H1 (cell line): Measurements from ENCODE around the gene MCUR1. TPM values are rescaled to one million over a fixed set of nuclear protein-coding genes. Genes with fewer than 3 reads are reported as not detected.
A peak's percentile ranks its signal among the peaks of the same experiment; 100 is the strongest.

ENCODE experiments used
- CTCF ChIA-PET: fragments of 300-600 bp; sonication (Branson Sonifier 250); formaldehyde crosslinking; loops from one replicate; lab custom pipeline; 2021; ENCODE audit not compliant: partially characterized antibody; lab: Charles Lee
- POLR2A ChIA-PET: fragments of 300-600 bp; sonication (Branson Sonifier 250); formaldehyde crosslinking; loops from one replicate; lab custom pipeline; 2021; ENCODE audit warnings: inconsistent platforms; ENCODE audit not compliant: partially characterized antibody; lab: Charles Lee
- DNase-seq, 2 experiments: peaks; one replicate each; pipeline versions ENCODE4 v3.0.0 to v3.0.0-alpha.2; 2010 to 2022; ENCODE audit warnings: low spot score in 2 of 2, low read depth in 1 of 2, mixed read lengths in 1 of 2
- FAIRE-seq: peaks from 2 replicates; lab custom pipeline; 2011; peaks lifted over from hg19 to GRCh38; lab: Jason Lieb, UNC
- H2AFZ ChIP-seq: 2 replicates; pipeline ENCODE4 v1.8.1; 2012; ENCODE audit warnings: low read length, inconsistent platforms
- H2AK5ac ChIP-seq: 2 replicates; pipeline ENCODE4 v1.6.1; 2013; ENCODE audit warnings: low read depth, low read length
- H2BK120ac ChIP-seq: replicated peaks from 2 replicates; pipeline ENCODE3; 2013; ENCODE audit warnings: low read depth, low read length, inconsistent platforms
- H2BK12ac ChIP-seq: 2 replicates; pipeline ENCODE4 v1.6.1; 2013; ENCODE audit warnings: low read depth, low read length
- H2BK15ac ChIP-seq: 2 replicates; pipeline ENCODE4 v1.6.1; 2013; ENCODE audit warnings: low read length
- H2BK20ac ChIP-seq: 2 replicates; pipeline ENCODE4 v1.6.1; 2013; ENCODE audit warnings: low read length
- H2BK5ac ChIP-seq: 2 replicates; pipeline ENCODE4 v1.6.1; 2013; ENCODE audit warnings: low read depth, low read length
- H3K14ac ChIP-seq: 2 replicates; pipeline ENCODE4 v1.6.1; 2013; ENCODE audit warnings: inconsistent platforms; ENCODE audit not compliant: insufficient read length
- H3K18ac ChIP-seq: 2 replicates; pipeline ENCODE4 v1.6.1; 2013; ENCODE audit warnings: low read length; ENCODE audit errors: extremely low read depth
- H3K23ac ChIP-seq: 2 replicates; pipeline ENCODE4 v1.6.1; 2013; ENCODE audit warnings: inconsistent platforms; ENCODE audit not compliant: insufficient read length
- H3K23me2 ChIP-seq: 2 replicates; pipeline ENCODE4 v1.6.1; 2013; ENCODE audit warnings: low read depth, low read length
- H3K27ac ChIP-seq: 2 replicates; pipeline ENCODE4 v1.6.1; 2011; ENCODE audit warnings: low read depth, low read length, inconsistent platforms
- H3K27me3 ChIP-seq, 4 experiments: replicated peaks in 1 of 4; 1 replicate in 1 of 4; 2 replicates in 3 of 4; pipeline versions ENCODE4 v1.6.1 to v1.8.1; 2011 to 2013; ENCODE audit warnings: low read length in 3 of 4, mild to moderate bottlenecking in 3 of 4, inconsistent platforms in 2 of 4, mixed read lengths in 2 of 4, moderate library complexity in 1 of 4; ENCODE audit not compliant: control insufficient read depth in 3 of 4, insufficient read depth in 3 of 4; ENCODE audit errors: extremely low read depth in 1 of 4
- H3K36me3 ChIP-seq, 4 experiments: 2 replicates each; pipeline versions ENCODE4 v1.6.1 to v1.8.1; 2011 to 2013; ENCODE audit warnings: mild to moderate bottlenecking in 4 of 4, low read length in 3 of 4, moderate library complexity in 2 of 4, control low read depth in 1 of 4, inconsistent platforms in 1 of 4; ENCODE audit not compliant: insufficient read depth in 4 of 4, control insufficient read depth in 2 of 4
- H3K4ac ChIP-seq: replicated peaks from 2 replicates; pipeline ENCODE3; 2013; ENCODE audit warnings: low read length, low read depth, mixed read lengths, inconsistent platforms; ENCODE audit not compliant: insufficient read length
- H3K4me1 ChIP-seq, 4 experiments: replicated peaks in 1 of 4; 1 replicate in 1 of 4; 2 replicates in 3 of 4; pipeline versions ENCODE4 v1.6.1 to v1.8.1; 2011 to 2013; ENCODE audit warnings: low read length in 3 of 4, inconsistent platforms in 2 of 4, mixed read lengths in 1 of 4; ENCODE audit not compliant: insufficient read depth in 4 of 4, control insufficient read depth in 3 of 4
- H3K4me2 ChIP-seq, 2 experiments: 2 replicates each; pipeline versions ENCODE4 v1.6.1 to v1.8.1; 2011 to 2013; ENCODE audit warnings: low read depth in 2 of 2, low read length in 2 of 2, control low read depth in 1 of 2, inconsistent platforms in 1 of 2, mild to moderate bottlenecking in 1 of 2; ENCODE audit not compliant: insufficient read depth in 1 of 2
- H3K4me3 ChIP-seq, 4 experiments: fragments of 200-600, 300-600 bp in 1 of 4; sonication (generic), shearing (Covaris generic), sonication (Bioruptor Twin) in 1 of 4; 2 replicates each; pipeline versions ENCODE4 v1.5.1 to v1.8.1; 2011 to 2016; ENCODE audit warnings: low read length in 4 of 4, low read depth in 3 of 4, control low read depth in 2 of 4, inconsistent platforms in 2 of 4, mild to moderate bottlenecking in 2 of 4, mixed read lengths in 1 of 4, moderate library complexity in 1 of 4; ENCODE audit not compliant: insufficient read depth in 2 of 4; ENCODE audit errors: extremely low read depth in 1 of 4
- H3K56ac ChIP-seq: replicated peaks from 2 replicates; pipeline ENCODE3; 2013; ENCODE audit warnings: low read depth, mild to moderate bottlenecking, mixed read lengths, low read length, inconsistent platforms; ENCODE audit not compliant: insufficient read length
- H3K79me1 ChIP-seq: 2 replicates; pipeline ENCODE4 v1.6.1; 2013; ENCODE audit warnings: low read depth, low read length, control low read depth
- H3K79me2 ChIP-seq, 2 experiments: 2 replicates each; pipeline versions ENCODE4 v1.6.1 to v1.8.1; 2012 to 2013; ENCODE audit warnings: low read length in 2 of 2, mild to moderate bottlenecking in 2 of 2, inconsistent platforms in 1 of 2; ENCODE audit not compliant: insufficient read depth in 2 of 2, control insufficient read depth in 1 of 2
- H3K9ac ChIP-seq, 4 experiments: replicated peaks in 1 of 4; 1 replicate in 1 of 4; 2 replicates in 3 of 4; pipeline versions ENCODE4 v1.6.1 to v1.8.1; 2011 to 2013; ENCODE audit warnings: low read depth in 3 of 4, low read length in 3 of 4, control low read depth in 2 of 4, mild to moderate bottlenecking in 2 of 4, moderate library complexity in 2 of 4, inconsistent platforms in 1 of 4; ENCODE audit errors: extremely low read depth in 1 of 4
- H3K9me3 ChIP-seq, 2 experiments: 2 replicates each; pipeline versions ENCODE4 v1.6.1 to v1.8.1; 2012 to 2013; ENCODE audit warnings: mild to moderate bottlenecking in 2 of 2, moderate library complexity in 2 of 2, control low read depth in 1 of 2, inconsistent platforms in 1 of 2, low read depth in 1 of 2, low read length in 1 of 2, mixed read lengths in 1 of 2; ENCODE audit not compliant: insufficient read depth in 2 of 2
- H4K20me1 ChIP-seq, 2 experiments: replicated peaks in 1 of 2; 2 replicates each; pipeline versions ENCODE3 to v1.8.1; 2011 to 2013; ENCODE audit warnings: inconsistent platforms in 2 of 2, low read length in 2 of 2, mild to moderate bottlenecking in 1 of 2; ENCODE audit not compliant: insufficient read depth in 2 of 2, control insufficient read depth in 1 of 2
- H4K5ac ChIP-seq: 2 replicates; pipeline ENCODE4 v1.6.1; 2013; ENCODE audit warnings: low read length, low read depth, mixed read lengths, inconsistent platforms; ENCODE audit not compliant: insufficient read length
- H4K8ac ChIP-seq: 2 replicates; pipeline ENCODE4 v1.8.0; 2013; ENCODE audit warnings: mild to moderate bottlenecking, moderate library complexity, low read length, inconsistent platforms; ENCODE audit not compliant: insufficient read depth; ENCODE audit errors: extremely low read depth
- H4K91ac ChIP-seq: replicated peaks from 2 replicates; pipeline ENCODE3; 2013; ENCODE audit warnings: low read length, mixed read lengths, inconsistent platforms; ENCODE audit not compliant: insufficient read length
- CREB1 ChIP-seq: IDR thresholded peaks from 2 replicates; pipeline ENCODE4 v1.6.1; 2012; ENCODE audit warnings: inconsistent platforms
- CTCF ChIP-seq, 3 experiments: IDR thresholded peaks; 1 replicate in 2 of 3; 2 replicates in 1 of 3; pipeline versions ENCODE4 v1.5.1 to v1.6.1; 2011; ENCODE audit warnings: low read length in 3 of 3, mild to moderate bottlenecking in 3 of 3, inconsistent platforms in 2 of 3, low read depth in 1 of 3, moderate library complexity in 1 of 3; ENCODE audit not compliant: insufficient read depth in 1 of 3; ENCODE audit errors: control extremely low read depth in 1 of 3
- POU5F1 ChIP-seq: IDR thresholded peaks from 2 replicates; pipeline ENCODE4 v1.6.1; 2011; ENCODE audit warnings: low read depth, mild to moderate bottlenecking, low read length, moderate library complexity
- SIX5 ChIP-seq: IDR thresholded peaks from 2 replicates; pipeline ENCODE4 v1.6.1; 2011; ENCODE audit warnings: mild to moderate bottlenecking, low read depth, low read length
- SUZ12 ChIP-seq: fragments of 200-600 bp; sonication (generic); IDR thresholded peaks from 2 replicates; pipeline ENCODE4 v1.6.1; 2012; ENCODE audit warnings: mild to moderate bottlenecking, inconsistent platforms, low read length, moderate library complexity, mixed read lengths
- TCF12 ChIP-seq: IDR thresholded peaks from 2 replicates; pipeline ENCODE4 v1.6.1; 2011; ENCODE audit warnings: low read depth, mild to moderate bottlenecking, low read length
- TEAD4 ChIP-seq: IDR thresholded peaks from 2 replicates; pipeline ENCODE4 v1.6.1; 2012; ENCODE audit warnings: low read depth, low read length, inconsistent platforms, mixed read lengths
- WGBS, 2 experiments: shearing (Covaris generic) in 1 of 2; methylation state at CpG; one replicate each; pipeline versions ENCODE4 v1.1.6 to v1.1.7; 2013 to 2015; ENCODE audit warnings: low lambda C conversion rate in 2 of 2, mixed read lengths in 2 of 2, inconsistent platforms in 1 of 2, low coverage in 1 of 2, missing lambda C conversion rate in 1 of 2; ENCODE audit not compliant: insufficient replicate concordance in 2 of 2, insufficient coverage in 1 of 2, insufficient read length in 1 of 2; ENCODE audit errors: extremely low coverage in 1 of 2, missing lambda C conversion rate in 1 of 2; 5-methylcytosine and 5-hydroxymethylcytosine counted together
- polyA plus RNA-seq, 7 experiments: library from polyadenylated mRNA; depleted of rRNA in 3 of 7; stranded (reverse) in 5 of 7; unstranded in 2 of 7; fragments of >200 nt in 5 of 7; fragments of 200-250 nt in 2 of 7; gene quantifications; 1 replicate in 5 of 7; 2 replicates in 1 of 7; 4 replicates in 1 of 7; pipeline versions ENCODE4 v1.2.1 to v1.2.3, GENCODE V29; 2011 to 2013; ENCODE audit warnings: missing spikeins in 2 of 7, mixed read lengths in 2 of 7
- total RNA-seq: library from RNA; stranded (reverse); fragmentation: NEBNext Ultra II Directional; extraction: Animal tissue kit (Norgen Biotek cat#: 25700); gene quantifications from 2 replicates; pipeline ENCODE4 v1.2.1, GENCODE V29; 2021

Gene MCUR1
- total and polyA plus RNA-seq, 2 of the 8 experiments (the other 6 are each of a cell fraction or from before 2014, with no cell fraction given) = 9.6 to 37.3 TPM

- H3K4me3 ChIP-seq = peak overlapping the region; percentile 67 to 89 (median 70)
- peak overlapping the region; percentile 93 for H4K8ac ChIP-seq
- peaks cover 13 to 41% of the 10 kb centered on the region in 2 experiments for H3K79me2 ChIP-seq
- DNase-seq (peak in 1 of 2 experiments; percentile 59), FAIRE-seq (no peak)
- H2BK12ac ChIP-seq = no peak overlapping the region
- peaks cover 0 to 7% (median 4%) of the 10 kb centered on the region in 4 experiments; a peak in 4 of 7 replicates for H3K4me1 ChIP-seq
- H2BK5ac ChIP-seq = peak overlapping the region; percentile 69; the same call in 1 of the 2 replicates
- H3K36me3 ChIP-seq = no peaks in the 10 kb centered on the region; a peak in 1 of 8 replicates
- H2AK5ac ChIP-seq = no peak overlapping the region
- no peaks in the 10 kb centered on the region for H3K27me3 ChIP-seq
- peak overlapping the region; percentile 42 to 89 (median 80) for H3K9ac ChIP-seq
- H3K27ac ChIP-seq = peak overlapping the region; percentile 91
- 1% methylated on average over 41 of the region's 56 CpGs; no CpG with 5 or more reads in 1 of the 2 experiments for WGBS, 2 experiments
- H3K4ac ChIP-seq = no peak overlapping the region
- no peak overlapping the region for H2BK120ac ChIP-seq
- H4K5ac ChIP-seq = peak overlapping the region; percentile 68
- no peak overlapping the region for H2AFZ ChIP-seq
- H4K20me1 ChIP-seq = peaks cover 3 to 5% of the 10 kb centered on the region in 2 experiments
- no peak overlapping the region for H3K23ac ChIP-seq
- CTCF ChIA-PET = interaction anchor here (0.6 to 1.2 kb wide), 4 partner anchors 19 to 1657 kb away, joined by 3 to 4 read pairs (median 3); no protein-coding TSS in a partner anchor
- peak overlapping the region; percentile 32 for H4K91ac ChIP-seq
- H3K9me3 ChIP-seq = no peaks in the 10 kb centered on the region
- peaks cover 3% of the 10 kb centered on the region; the same call in 1 of the 2 replicates for H3K23me2 ChIP-seq
- H3K79me1 ChIP-seq = peaks cover 14% of the 10 kb centered on the region
- no peak overlapping the region for H2BK15ac ChIP-seq
- no peak overlapping the region for H3K14ac ChIP-seq
- H3K18ac ChIP-seq = peak overlapping the region; percentile 67; the same call in 1 of the 2 replicates
- H3K4me2 ChIP-seq = peak overlapping the region; percentile 81 to 87
- no peak overlapping the region for H2BK20ac ChIP-seq
- H3K56ac ChIP-seq = peak overlapping the region; percentile 83
- POLR2A ChIA-PET = interaction anchor here (0.7 to 2.1 kb wide), 20 partner anchors 9 to 321 kb away, joined by 3 to 12 read pairs (median 4); partner anchors contain the start of genes RNF182 and SIRT5
- TF ChIP-seq SUZ12 = no peak
- TF ChIP-seq CTCF (IDR thresholded peaks at IDR 0.05; ENCODE audit: control extremely low read depth in 1 of 3, insufficient read depth in 1 of 3, low read depth in 1 of 3, low read length in 3 of 3) = no peak
- TF ChIP-seq TEAD4 = peak; percentile 39; the same call in 1 of the 2 replicates
- no peak for TF ChIP-seq CREB1
- TF ChIP-seq TCF12 = no peak
- no peak for TF ChIP-seq POU5F1
- TF ChIP-seq SIX5 = no peak
Observed at GRCh38 chr6:13813621-13814175, 659 bp downstream of the MCUR1 start.
